SK-N-MC (cell line): ENCODE results near the gene DNAJC5.

Experiments used
- EZH2 ChIP-seq: fragments of 200-600 bp; sonication (generic); IDR thresholded peaks from one replicate; pipeline ENCODE4 v1.6.1; 2017; ENCODE audit warnings: antibody characterized with exemption
- POLR2AphosphoS5 ChIP-seq: IDR thresholded peaks from 2 replicates; pipeline ENCODE4 v1.6.1; 2012; ENCODE audit warnings: mild to moderate bottlenecking, low read depth, low read length, borderline replicate concordance

GRCh38 chr20:63860325-63861051 lies 34.4 kb upstream of the DNAJC5 start:
- no peak for TF ChIP-seq POLR2AphosphoS5
- no peak for TF ChIP-seq EZH2
